GM12891 (cell line): ENCODE data around the gene GRM8.

ENCODE experiments used
- PAX5 ChIP-seq: IDR thresholded peaks from 2 replicates; pipeline ENCODE4 v1.6.1; 2011; ENCODE audit warnings: low read length, moderate library complexity, mild to moderate bottlenecking; ENCODE audit not compliant: insufficient read depth, severe bottlenecking
- POLR2A ChIP-seq: IDR thresholded peaks from 2 replicates; pipeline ENCODE4 v1.6.1; 2011; ENCODE audit warnings: low read depth, low read length, control low read depth
- POLR2AphosphoS5 ChIP-seq: IDR thresholded peaks from 2 replicates; pipeline ENCODE4 v1.6.1; 2011; ENCODE audit warnings: low read depth, low read length, control low read depth
- POU2F2 ChIP-seq: IDR thresholded peaks from 2 replicates; pipeline ENCODE4 v1.6.1; 2011; ENCODE audit warnings: low read depth, mild to moderate bottlenecking, control low read depth, low read length, moderate library complexity
- SPI1 ChIP-seq: IDR thresholded peaks from 2 replicates; pipeline ENCODE4 v1.6.1; 2011; ENCODE audit warnings: low read depth, low read length, control low read depth
- TAF1 ChIP-seq: IDR thresholded peaks from 2 replicates; pipeline ENCODE4 v1.6.1; 2011; ENCODE audit warnings: low read depth, low read length, control low read depth

DNA sequence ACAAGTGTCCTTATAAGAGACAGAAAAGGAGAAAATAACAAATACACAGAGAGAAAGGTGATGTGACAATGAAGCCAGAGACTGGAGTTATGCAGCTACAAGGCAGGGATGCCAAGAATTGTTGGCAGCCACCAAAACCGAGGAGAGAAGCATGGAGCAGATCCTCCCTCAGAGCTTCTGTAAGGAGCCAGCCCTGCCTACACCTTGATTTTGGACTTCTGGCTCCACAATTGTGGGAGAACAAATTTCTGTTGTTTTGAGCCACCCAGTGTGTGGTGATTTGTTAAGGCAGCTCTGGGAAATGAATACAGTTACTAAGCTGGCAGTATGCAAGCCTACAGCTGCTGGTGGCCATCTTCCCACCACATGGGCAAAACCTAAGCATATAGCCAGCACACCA is 163.6 kb downstream of the GRM8 start:
- TF ChIP-seq POLR2A, result no peak
- TF ChIP-seq TAF1, result no peak
- no peak for TF ChIP-seq POLR2AphosphoS5
- TF ChIP-seq POU2F2, result no peak
- TF ChIP-seq SPI1, result no peak
- TF ChIP-seq PAX5, result no peak
